Coronary artery (tissue), 2 donors: ENCODE measurements around the gene GET4.
A peak's percentile ranks its signal among the peaks of the same experiment; 100 is the strongest.

Experiments
- DNase-seq: peaks from one replicate; pipeline ENCODE4 v3.0.0-alpha.2; 2017; ENCODE audit warnings: low spot score
- H3K27ac ChIP-seq, 2 donors: fragments of 200-600 bp; sonication (generic); one replicate each; pipeline ENCODE4 v1.5.1; 2016 to 2019
- H3K4me3 ChIP-seq: fragments of 200-600 bp; sonication (generic); 2 replicates; pipeline ENCODE4 v1.5.1; 2016; ENCODE audit warnings: mild to moderate bottlenecking, moderate library complexity
- TF ChIP-seq, protein P1 (sequence below): fragments of 200-600 bp; sonication (generic); IDR thresholded peaks from one replicate; pipeline ENCODE4 v1.5.1; 2019; ENCODE audit warnings: antibody characterized with exemption

Gene GET4

DNA sequence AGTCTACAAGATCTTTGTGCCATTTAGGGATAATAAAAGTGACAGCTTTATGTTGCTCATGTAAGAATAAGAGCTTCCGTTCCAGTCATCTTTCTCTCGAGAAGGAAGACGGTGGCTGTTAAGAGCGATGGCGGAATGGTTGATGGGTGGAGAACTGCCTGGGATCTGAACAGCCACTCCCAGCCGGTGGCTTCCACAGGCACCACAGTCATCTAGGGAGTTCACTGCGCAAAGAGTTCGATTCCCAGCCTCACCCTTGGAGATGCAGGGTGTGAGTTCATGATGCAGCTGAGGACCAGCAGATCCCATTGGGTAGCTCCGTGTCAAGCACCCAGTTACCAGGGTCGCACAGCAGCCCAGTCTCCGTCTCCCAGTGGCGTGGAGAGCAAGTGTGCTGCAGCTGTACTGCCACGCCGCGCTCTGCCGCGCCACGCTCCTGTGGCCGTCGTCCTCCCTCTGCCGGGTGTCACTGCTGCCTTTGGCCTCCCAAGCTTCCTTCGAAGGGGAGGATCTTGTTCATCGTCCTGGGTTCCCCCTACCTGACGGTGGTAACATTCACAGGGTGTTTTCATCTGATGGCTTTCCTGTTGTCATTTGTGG lies 36.3 kb upstream of the GET4 start:
- no peak overlapping the region for H3K4me3 ChIP-seq
- TF ChIP-seq, protein P1, sequence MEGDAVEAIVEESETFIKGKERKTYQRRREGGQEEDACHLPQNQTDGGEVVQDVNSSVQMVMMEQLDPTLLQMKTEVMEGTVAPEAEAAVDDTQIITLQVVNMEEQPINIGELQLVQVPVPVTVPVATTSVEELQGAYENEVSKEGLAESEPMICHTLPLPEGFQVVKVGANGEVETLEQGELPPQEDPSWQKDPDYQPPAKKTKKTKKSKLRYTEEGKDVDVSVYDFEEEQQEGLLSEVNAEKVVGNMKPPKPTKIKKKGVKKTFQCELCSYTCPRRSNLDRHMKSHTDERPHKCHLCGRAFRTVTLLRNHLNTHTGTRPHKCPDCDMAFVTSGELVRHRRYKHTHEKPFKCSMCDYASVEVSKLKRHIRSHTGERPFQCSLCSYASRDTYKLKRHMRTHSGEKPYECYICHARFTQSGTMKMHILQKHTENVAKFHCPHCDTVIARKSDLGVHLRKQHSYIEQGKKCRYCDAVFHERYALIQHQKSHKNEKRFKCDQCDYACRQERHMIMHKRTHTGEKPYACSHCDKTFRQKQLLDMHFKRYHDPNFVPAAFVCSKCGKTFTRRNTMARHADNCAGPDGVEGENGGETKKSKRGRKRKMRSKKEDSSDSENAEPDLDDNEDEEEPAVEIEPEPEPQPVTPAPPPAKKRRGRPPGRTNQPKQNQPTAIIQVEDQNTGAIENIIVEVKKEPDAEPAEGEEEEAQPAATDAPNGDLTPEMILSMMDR: no peak
- DNase-seq: no peak
- H3K27ac ChIP-seq: peak overlapping the region in 1 of 2 donors; percentile 24

DNA sequence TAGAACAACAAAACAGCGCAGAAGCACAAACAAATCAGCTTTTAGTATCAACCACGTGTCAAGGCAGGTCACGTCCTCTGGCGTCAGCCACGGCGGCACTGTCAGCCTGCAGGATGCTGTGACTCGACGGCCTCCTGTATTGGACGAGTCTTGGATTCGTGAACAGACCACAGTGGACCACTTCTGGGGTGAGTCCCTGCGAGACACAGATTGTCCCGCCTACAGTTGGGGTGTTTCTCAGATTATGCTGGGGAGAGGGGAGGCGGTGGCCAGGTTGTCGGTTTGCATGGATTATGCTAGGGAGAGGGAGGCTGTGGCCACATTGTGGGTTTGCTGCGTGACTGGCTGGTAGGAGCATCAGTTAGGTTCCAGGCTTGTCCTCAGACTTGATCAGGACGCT lies 34.4 kb upstream of the GET4 start:
- Histone ChIP-seq H3K4me3 (no peak overlapping the region), H3K27ac (peak overlapping the region; percentile 67 to 90)
- TF ChIP-seq, protein P1: no peak

DNA sequence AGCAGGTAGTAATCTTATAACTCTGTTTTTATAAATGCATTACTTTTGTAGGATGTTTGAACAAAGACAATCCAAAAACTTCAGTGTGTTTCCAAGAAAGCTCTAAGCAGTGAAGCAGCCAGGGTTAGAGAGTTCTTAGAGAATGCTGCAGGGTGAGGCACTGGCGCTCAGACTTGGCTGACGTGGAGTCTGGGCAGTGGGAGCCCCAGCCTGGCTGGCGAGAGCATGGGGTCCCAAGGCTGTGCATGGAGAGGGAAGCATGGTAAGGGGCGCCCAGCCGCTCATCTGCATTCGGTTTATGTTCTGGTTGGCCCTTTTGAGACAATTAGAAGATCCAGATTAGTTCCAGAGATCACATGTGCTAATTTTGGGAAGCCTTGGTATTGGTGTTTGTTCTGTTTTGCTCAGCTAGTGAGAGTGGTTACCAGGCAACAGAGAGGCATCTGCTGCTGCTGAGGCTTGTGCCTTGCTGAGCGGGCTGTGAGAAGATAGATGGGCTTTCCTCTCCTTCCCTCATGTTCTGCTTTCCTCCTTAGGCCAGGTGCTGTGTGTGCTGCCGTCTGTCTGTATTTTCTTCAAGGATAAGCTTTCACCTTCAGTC lies 33.8 kb upstream of the GET4 start:
- no peak for DNase-seq
- Histone ChIP-seq H3K4me3 (no peak overlapping the region), H3K27ac (peak overlapping the region; percentile 67 to 90)
- TF ChIP-seq, protein P1: no peak

More for the DNA sequence above, 34.4 kb upstream of the GET4 start:
- no peak for DNase-seq

DNA sequence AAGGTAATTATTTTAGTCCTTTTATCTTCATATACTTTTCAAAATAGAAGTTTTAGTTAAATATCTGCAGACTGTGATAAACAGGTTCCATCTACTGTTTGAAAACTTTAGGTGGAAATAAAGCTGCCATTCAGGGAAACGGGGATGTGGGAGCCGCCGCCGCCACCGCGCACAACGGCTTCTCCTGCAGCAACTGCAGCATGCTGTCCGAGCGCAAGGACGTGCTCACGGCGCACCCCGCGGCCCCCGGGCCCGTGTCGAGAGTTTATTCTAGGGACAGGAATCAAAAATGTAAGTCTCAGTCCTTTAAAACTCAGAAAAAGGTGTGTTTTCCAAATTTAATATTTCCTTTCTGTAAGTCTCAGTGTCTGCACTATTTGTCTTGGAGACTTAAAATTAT lies 33.1 kb upstream of the GET4 start:
- H3K4me3 ChIP-seq: no peak overlapping the region
- DNase-seq: no peak
- TF ChIP-seq, protein P1: no peak
- H3K27ac ChIP-seq: peak overlapping the region in 1 of 2 donors; percentile 67

DNA sequence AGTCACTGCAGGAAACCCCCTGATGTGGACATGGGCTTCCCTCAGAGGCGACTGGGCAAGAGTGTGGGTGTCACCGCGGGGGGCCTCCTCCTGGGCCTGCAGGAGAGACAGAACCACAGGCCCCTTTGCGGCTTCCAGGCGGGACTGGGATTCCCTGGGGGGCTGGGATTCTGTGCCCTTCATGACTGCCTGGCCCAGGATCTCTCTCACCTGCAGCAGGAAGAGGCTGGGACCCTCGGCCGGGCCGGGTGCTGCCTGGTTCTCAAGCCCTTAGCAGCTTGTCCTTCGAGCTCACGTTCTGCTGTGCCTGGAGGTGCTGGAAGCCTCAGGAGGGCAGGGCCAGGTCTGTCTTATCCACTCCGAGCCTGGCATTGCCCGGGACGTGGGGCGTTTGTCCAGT lies 32.3 kb upstream of the GET4 start:
- H3K4me3 ChIP-seq: no peak overlapping the region
- TF ChIP-seq, protein P1: no peak
- DNase-seq: no peak
- H3K27ac ChIP-seq: no peak overlapping the region

DNA sequence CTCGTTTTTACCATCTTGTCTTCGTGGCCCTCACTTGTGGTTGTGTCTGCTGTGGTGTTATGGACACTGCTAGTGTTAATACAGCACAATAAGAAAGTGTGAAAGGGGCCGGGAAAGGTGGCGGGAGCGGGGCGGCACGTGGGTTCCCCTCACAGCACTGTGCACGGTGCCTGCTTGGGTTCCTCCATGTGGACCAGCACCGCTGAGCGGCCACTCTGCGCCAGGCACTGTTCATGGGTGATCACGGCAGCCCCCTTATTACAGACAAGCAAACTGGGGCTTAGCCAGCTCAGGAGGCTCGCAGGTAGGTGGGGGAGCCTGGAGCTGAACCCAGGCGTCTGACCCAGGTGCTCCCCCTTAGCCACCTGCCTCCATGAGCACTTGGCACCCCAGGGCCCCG lies 31.8 kb upstream of the GET4 start:
- no peak for DNase-seq
- TF ChIP-seq, protein P1: no peak
- H3K27ac ChIP-seq: no peak overlapping the region
- H3K4me3 ChIP-seq: no peak overlapping the region

DNA sequence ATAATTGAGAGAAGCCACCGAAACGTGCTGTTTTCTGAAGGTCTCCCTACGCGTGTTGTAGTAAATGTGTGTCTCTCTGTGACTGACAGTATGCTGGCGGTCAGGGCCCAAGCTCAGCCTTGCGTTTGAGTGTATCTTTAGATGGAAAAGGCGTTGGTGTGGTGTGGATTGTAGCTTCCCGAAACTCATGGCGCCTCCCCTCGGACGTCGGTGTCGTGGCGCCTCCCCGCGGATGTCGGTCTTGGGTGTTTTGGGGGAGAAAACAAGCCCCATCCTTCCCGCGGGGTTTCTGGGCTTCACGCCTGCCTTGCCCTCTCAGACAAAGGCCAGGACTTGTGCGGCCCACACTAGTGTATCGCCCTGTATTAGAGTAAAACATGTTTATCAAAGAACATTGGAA lies 31.3 kb upstream of the GET4 start:
- TF ChIP-seq, protein P1: no peak
- DNase-seq: no peak
- Histone ChIP-seq H3K27ac (no peak overlapping the region), H3K4me3 (no peak overlapping the region)
